Endothelial cell (in vitro differentiated cells): ENCODE measurements around the gene FARP1. TPM values are rescaled to one million over a fixed set of nuclear protein-coding genes. Genes with fewer than 3 reads are reported as not detected.

Experiments used
- DNase-seq: peaks from one replicate; pipeline ENCODE4 v3.0.0; 2021; ENCODE audit warnings: low spot score
- H3K27ac Mint-ChIP-seq: one replicate; pipeline ENCODE4 v1.8.0; 2021; ENCODE audit warnings: mixed read lengths, inconsistent platforms; ENCODE audit not compliant: unreplicated experiment
- H3K27me3 Mint-ChIP-seq: one replicate; pipeline ENCODE4 v1.8.0; 2021; ENCODE audit warnings: mild to moderate bottlenecking, moderate library complexity, mixed read lengths, inconsistent platforms; ENCODE audit not compliant: unreplicated experiment
- H3K36me3 Mint-ChIP-seq: one replicate; pipeline ENCODE4 v1.8.0; 2021; ENCODE audit warnings: mild to moderate bottlenecking, low read depth, mixed read lengths, inconsistent platforms; ENCODE audit not compliant: unreplicated experiment
- H3K4me1 Mint-ChIP-seq: one replicate; pipeline ENCODE4 v1.8.0; 2021; ENCODE audit warnings: mild to moderate bottlenecking, mixed read lengths, inconsistent platforms; ENCODE audit not compliant: unreplicated experiment
- H3K4me3 Mint-ChIP-seq: one replicate; pipeline ENCODE4 v1.8.0; 2021; ENCODE audit warnings: mild to moderate bottlenecking, mixed read lengths, inconsistent platforms; ENCODE audit not compliant: unreplicated experiment
- H3K9me3 Mint-ChIP-seq: one replicate; pipeline ENCODE4 v1.8.0; 2021; ENCODE audit warnings: mixed read lengths, inconsistent platforms; ENCODE audit not compliant: unreplicated experiment
- total RNA-seq: library from RNA; stranded (reverse); fragmentation: NEBNext Ultra II Directional; extraction: Animal tissue kit (Norgen Biotek cat#: 25700); gene quantifications from one replicate; pipeline ENCODE4 v1.2.1, GENCODE V29; 2021; ENCODE audit not compliant: unreplicated experiment
- TF ChIP-seq, protein P1 (sequence below): fragments of 200-600 bp; sonication (generic); IDR thresholded peaks from one replicate; pipeline ENCODE4 v1.5.0; 2021; ENCODE audit warnings: antibody characterized with exemption; ENCODE audit not compliant: unreplicated experiment

The FARP1 gene
- total RNA-seq, 1 donor from 2014 or later: 167 TPM

DNA sequence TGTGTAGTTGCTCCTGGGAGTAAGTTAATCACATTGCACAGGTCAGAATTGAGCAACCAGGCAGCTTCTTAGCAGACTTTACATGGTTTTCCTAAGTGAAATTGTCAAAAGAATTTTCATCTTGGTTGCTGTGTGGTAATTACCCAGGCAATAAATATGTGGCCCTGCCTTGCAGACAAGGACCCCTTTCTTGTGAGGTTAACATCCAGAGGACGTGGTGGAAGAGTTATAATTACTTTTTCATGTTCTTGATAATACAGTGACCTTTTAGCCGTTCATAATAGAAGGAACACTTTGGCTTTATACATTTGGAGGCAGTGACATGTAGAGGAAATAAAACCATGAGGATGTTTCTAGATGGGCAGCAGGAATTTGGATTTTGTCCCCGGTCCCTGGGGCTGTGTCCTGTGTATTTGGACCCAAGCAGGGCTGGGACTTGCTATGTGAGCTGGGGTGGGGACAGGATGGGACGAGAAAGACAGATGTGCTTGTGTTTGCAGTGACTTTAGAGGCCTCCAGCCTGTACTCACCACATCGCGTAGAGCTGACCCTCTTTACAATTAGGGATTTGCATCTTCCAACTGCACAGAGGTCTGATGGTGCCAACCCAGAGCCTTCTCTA is 277.8 kb downstream of the FARP1 start:
- Mint-ChIP-seq H3K9me3 (no peaks in the 10 kb centered on the region), H3K27me3 (peaks cover 4% of the 10 kb centered on the region), H3K4me3 (no peak overlapping the region), H3K36me3 (peaks cover 72% of the 10 kb centered on the region), H3K27ac (no peak overlapping the region), H3K4me1 (peaks cover 4% of the 10 kb centered on the region)
- DNase-seq: no peak
- TF ChIP-seq, protein P1, sequence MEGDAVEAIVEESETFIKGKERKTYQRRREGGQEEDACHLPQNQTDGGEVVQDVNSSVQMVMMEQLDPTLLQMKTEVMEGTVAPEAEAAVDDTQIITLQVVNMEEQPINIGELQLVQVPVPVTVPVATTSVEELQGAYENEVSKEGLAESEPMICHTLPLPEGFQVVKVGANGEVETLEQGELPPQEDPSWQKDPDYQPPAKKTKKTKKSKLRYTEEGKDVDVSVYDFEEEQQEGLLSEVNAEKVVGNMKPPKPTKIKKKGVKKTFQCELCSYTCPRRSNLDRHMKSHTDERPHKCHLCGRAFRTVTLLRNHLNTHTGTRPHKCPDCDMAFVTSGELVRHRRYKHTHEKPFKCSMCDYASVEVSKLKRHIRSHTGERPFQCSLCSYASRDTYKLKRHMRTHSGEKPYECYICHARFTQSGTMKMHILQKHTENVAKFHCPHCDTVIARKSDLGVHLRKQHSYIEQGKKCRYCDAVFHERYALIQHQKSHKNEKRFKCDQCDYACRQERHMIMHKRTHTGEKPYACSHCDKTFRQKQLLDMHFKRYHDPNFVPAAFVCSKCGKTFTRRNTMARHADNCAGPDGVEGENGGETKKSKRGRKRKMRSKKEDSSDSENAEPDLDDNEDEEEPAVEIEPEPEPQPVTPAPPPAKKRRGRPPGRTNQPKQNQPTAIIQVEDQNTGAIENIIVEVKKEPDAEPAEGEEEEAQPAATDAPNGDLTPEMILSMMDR: no peak

DNA sequence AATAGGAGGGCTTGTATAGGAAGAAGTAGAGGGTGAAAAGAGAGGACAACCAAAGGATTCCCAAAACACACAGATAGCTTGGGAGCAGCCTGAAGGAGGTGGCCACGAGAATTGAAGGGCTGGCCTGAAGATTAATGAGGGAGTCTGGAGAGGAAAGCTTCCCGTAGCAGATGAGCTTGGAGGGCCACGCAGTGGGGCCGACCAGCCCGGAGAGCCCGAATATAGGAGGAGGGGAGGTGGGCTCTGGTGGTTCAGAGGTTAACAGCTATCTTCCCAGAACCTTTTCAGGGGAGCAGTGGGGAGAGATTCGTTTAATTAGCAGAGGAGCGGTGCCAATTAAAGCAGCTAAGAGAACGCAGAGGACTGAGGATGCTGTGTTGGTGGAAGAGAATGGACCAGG is 279.2 kb downstream of the FARP1 start:
- Mint-ChIP-seq H3K9me3 (no peaks in the 10 kb centered on the region), H3K27me3 (peaks cover 5% of the 10 kb centered on the region), H3K4me3 (peak overlapping the region; percentile 30), H3K36me3 (peaks cover 71% of the 10 kb centered on the region), H3K27ac (peak overlapping the region; percentile 19), H3K4me1 (peaks cover 18% of the 10 kb centered on the region)
- no peak for DNase-seq
- TF ChIP-seq, protein P1: no peak

DNA sequence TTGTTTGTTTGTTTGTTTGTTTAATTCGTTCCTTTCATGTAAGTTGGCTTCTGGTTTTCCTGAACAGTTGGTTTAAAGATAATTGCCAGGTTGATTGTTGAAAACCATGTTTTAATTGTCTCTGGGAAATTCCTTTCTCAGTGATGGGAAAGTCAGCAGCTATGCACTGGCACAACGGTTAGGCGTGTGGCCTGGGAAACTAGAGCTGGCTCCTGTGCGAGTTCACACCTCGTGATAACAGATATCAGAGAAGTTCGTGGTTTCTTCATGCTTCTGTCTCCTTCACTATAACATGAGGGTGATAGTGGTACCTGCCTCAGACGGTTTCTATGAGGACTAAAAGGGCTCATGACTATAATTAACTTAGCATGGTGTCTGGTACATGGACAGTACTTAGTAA is 280.5 kb downstream of the FARP1 start:
- TF ChIP-seq, protein P1: no peak
- Mint-ChIP-seq H3K4me3 (no peak overlapping the region), H3K36me3 (peaks cover 72% of the 10 kb centered on the region), H3K4me1 (peaks cover 22% of the 10 kb centered on the region), H3K27ac (no peak overlapping the region), H3K27me3 (peaks cover 7% of the 10 kb centered on the region), H3K9me3 (no peaks in the 10 kb centered on the region)
- no peak for DNase-seq

DNA sequence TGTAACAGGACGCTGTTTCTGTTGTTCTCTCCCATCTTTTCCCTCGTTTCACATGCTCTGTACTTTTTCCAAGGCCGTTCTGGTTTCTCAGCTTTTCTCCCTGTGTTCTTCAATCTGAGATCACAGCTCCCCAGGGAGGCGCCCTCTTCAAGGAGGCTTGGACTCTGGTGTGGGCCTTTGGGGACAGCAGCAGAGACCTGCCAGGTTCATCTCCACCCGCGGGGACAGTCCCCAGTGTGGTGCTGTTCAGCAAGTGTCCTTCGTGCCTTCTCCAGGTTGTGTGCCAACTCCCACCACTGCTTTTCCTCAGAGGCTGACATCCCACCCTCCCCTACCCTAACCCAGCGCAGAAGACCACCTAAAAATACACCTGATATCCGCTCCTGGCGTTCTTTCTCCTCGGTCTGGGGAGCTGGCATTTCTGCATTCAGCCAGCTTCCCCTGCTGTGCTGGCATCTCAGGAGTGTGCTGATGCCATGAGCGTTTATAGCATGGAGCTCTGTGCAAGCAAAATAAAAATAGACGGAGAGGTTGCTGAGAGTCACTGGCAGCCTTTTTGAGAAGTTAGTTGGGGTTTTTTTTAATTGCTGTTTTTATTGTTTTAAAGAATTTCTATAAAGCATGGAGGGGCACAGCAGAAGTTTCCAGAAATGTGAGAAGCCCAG is 284.6 kb downstream of the FARP1 start:
- no peak overlapping the region for H3K27ac Mint-ChIP-seq
- TF ChIP-seq, protein P1: no peak
- H3K9me3 Mint-ChIP-seq: no peaks in the 10 kb centered on the region
- H3K36me3 Mint-ChIP-seq: peaks cover 64% of the 10 kb centered on the region
- DNase-seq: no peak
- no peak overlapping the region for H3K4me3 Mint-ChIP-seq
- H3K27me3 Mint-ChIP-seq: peaks cover 7% of the 10 kb centered on the region
- peaks cover 18% of the 10 kb centered on the region for H3K4me1 Mint-ChIP-seq
